Measurements from ENCODE around the gene TMPRSS13.

Gene TMPRSS13

GRCh38 chr11:117885777-117886176, 43.4 kb downstream of the TMPRSS13 start (continued):
- TF ChIP-seq TSHZ2 (CRISPR knock-in tag; IDR thresholded peaks at IDR 0.05) (no peak), CSDC2 (CRISPR knock-in tag; IDR thresholded peaks at IDR 0.05) (no peak)

GRCh38 chr11:117884994-117885393, 44.2 kb downstream of the TMPRSS13 start:
- no peak for ATAC-seq
- TF ChIP-seq ZNF565 (CRISPR knock-in tag; conservative IDR thresholded peaks at IDR 0.05; ENCODE audit: low read depth): no peak
- TF ChIP-seq CREB5 (CRISPR knock-in tag; IDR thresholded peaks at IDR 0.05; ENCODE audit: low read depth): no peak
- no peak for TF ChIP-seq TCF4 (CRISPR knock-in tag; IDR thresholded peaks at IDR 0.05; ENCODE audit: borderline replicate concordance)
- no peak for TF ChIP-seq ZFP30 (CRISPR knock-in tag; IDR thresholded peaks at IDR 0.05)
- no peak for TF ChIP-seq BACH2 (CRISPR knock-in tag; IDR thresholded peaks at IDR 0.05; ENCODE audit: borderline replicate concordance)
- TF ChIP-seq ISL1 (CRISPR knock-in tag; IDR thresholded peaks at IDR 0.05): no peak
- no peak for TF ChIP-seq PPARA (CRISPR knock-in tag; IDR thresholded peaks at IDR 0.05; ENCODE audit: borderline replicate concordance)
- TF ChIP-seq CSRNP3 (CRISPR knock-in tag; IDR thresholded peaks at IDR 0.05): no peak
- no peak for TF ChIP-seq POU6F1 (CRISPR knock-in tag; IDR thresholded peaks at IDR 0.05; ENCODE audit: borderline replicate concordance, low read depth)
- no peak for TF ChIP-seq TOX (CRISPR knock-in tag; IDR thresholded peaks at IDR 0.05; ENCODE audit: borderline replicate concordance)
- TF ChIP-seq CSDC2 (CRISPR knock-in tag; IDR thresholded peaks at IDR 0.05): no peak
- no peak for TF ChIP-seq GLIS3 (CRISPR knock-in tag; IDR thresholded peaks at IDR 0.05)
- no peak for TF ChIP-seq ESRRG (CRISPR knock-in tag; IDR thresholded peaks at IDR 0.05)
- no peak for TF ChIP-seq ARNTL (CRISPR knock-in tag; IDR thresholded peaks at IDR 0.05; ENCODE audit: borderline replicate concordance, low read depth)
- no peak for TF ChIP-seq RARB (CRISPR knock-in tag; IDR thresholded peaks at IDR 0.05)
- no peak for TF ChIP-seq ZFP3 (CRISPR knock-in tag; IDR thresholded peaks at IDR 0.05)
- no peak for TF ChIP-seq OSR1 (CRISPR knock-in tag; IDR thresholded peaks at IDR 0.05)
- no peak for TF ChIP-seq SNAI2 (CRISPR knock-in tag; IDR thresholded peaks at IDR 0.05)

GRCh38 chr11:117883063-117883462, 46.1 kb downstream of the TMPRSS13 start:
- no peak for ATAC-seq
- TF ChIP-seq PATZ1 (CRISPR knock-in tag; IDR thresholded peaks at IDR 0.05; ENCODE audit: borderline replicate concordance) (no peak), ISL1 (CRISPR knock-in tag; IDR thresholded peaks at IDR 0.05) (no peak), RARB (CRISPR knock-in tag; IDR thresholded peaks at IDR 0.05) (no peak), CREB5 (CRISPR knock-in tag; IDR thresholded peaks at IDR 0.05; ENCODE audit: low read depth) (no peak), ZFP30 (CRISPR knock-in tag; IDR thresholded peaks at IDR 0.05) (no peak)

All from SK-N-SH treated with all-trans-retinoic acid at 6 μM for 48 hours (cell line).